ENCODE data around the gene FHIP2A.

DNA sequence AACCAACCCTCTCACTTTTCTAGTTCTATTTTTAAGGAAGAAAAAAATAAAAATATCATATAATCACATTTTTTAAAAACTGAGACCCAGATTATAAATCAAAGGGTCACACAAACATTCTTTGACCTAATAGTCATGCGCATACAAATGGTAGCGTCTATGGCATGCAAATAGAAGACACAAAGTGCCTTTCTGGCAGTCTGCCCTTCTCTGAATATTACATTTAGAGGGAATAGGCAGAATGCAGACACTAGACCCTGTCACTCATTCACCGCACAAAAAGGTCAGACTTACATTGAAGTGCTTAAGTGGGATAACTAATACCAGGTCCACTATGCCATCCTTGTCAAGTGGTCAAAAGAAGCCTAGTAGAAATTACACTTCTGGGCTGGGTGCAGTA, 26.5 kb upstream of the FHIP2A start:
- TF ChIP-seq EP300 (IDR thresholded peaks at IDR 0.05) (no peak), POLR2A (IDR thresholded peaks at IDR 0.05) (no peak)
- TF ChIP-seq, protein P1, sequence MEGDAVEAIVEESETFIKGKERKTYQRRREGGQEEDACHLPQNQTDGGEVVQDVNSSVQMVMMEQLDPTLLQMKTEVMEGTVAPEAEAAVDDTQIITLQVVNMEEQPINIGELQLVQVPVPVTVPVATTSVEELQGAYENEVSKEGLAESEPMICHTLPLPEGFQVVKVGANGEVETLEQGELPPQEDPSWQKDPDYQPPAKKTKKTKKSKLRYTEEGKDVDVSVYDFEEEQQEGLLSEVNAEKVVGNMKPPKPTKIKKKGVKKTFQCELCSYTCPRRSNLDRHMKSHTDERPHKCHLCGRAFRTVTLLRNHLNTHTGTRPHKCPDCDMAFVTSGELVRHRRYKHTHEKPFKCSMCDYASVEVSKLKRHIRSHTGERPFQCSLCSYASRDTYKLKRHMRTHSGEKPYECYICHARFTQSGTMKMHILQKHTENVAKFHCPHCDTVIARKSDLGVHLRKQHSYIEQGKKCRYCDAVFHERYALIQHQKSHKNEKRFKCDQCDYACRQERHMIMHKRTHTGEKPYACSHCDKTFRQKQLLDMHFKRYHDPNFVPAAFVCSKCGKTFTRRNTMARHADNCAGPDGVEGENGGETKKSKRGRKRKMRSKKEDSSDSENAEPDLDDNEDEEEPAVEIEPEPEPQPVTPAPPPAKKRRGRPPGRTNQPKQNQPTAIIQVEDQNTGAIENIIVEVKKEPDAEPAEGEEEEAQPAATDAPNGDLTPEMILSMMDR (IDR thresholded peaks at IDR 0.05) = no peak
